Smooth muscle cell (in vitro differentiated cells): ENCODE data around the gene TOP3A. TPM values are rescaled to one million over a fixed set of nuclear protein-coding genes. Genes with fewer than 3 reads are reported as not detected.

Experiments
- DNase-seq: peaks from one replicate; lab custom pipeline; 2025; ENCODE audit not compliant: unreplicated experiment; lab: John Stamatoyannopoulos, UW
- H2AFZ ChIP-seq: fragments of 200-600 bp; sonication (generic); 2 replicates; pipeline ENCODE4 v1.6.0; 2016; ENCODE audit warnings: antibody characterized with exemption, low read depth, mild to moderate bottlenecking
- H3F3A ChIP-seq: fragments of 200-600 bp; sonication (generic); 2 replicates; pipeline ENCODE4 v1.6.0; 2017; ENCODE audit warnings: antibody characterized with exemption, low read depth
- H3K27ac ChIP-seq: fragments of 200-600 bp; sonication (generic); 2 replicates; pipeline ENCODE4 v1.5.1; 2016; ENCODE audit warnings: low read depth, mild to moderate bottlenecking
- H3K27me3 ChIP-seq: fragments of 200-600 bp; sonication (generic); 2 replicates; pipeline ENCODE4 v1.6.1; 2016; ENCODE audit warnings: low read depth, mild to moderate bottlenecking
- H3K36me3 ChIP-seq: fragments of 200-600 bp; sonication (generic); 2 replicates; pipeline ENCODE4 v1.5.1; 2016; ENCODE audit warnings: low read depth
- H3K4me1 ChIP-seq: fragments of 200-600 bp; sonication (generic); 2 replicates; pipeline ENCODE4 v1.5.1; 2016; ENCODE audit warnings: low read depth
- H3K4me2 ChIP-seq: fragments of 200-600 bp; sonication (generic); 2 replicates; pipeline ENCODE4 v1.6.0; 2016; ENCODE audit warnings: mild to moderate bottlenecking
- H3K4me3 ChIP-seq: fragments of 200-600 bp; sonication (generic); 2 replicates; pipeline ENCODE4 v1.5.1; 2016; ENCODE audit warnings: mild to moderate bottlenecking
- H3K79me2 ChIP-seq: fragments of 200-600 bp; sonication (generic); 2 replicates; pipeline ENCODE4 v1.6.0; 2016; ENCODE audit warnings: low read depth, mild to moderate bottlenecking
- H3K9ac ChIP-seq: fragments of 200-600 bp; sonication (generic); 2 replicates; pipeline ENCODE4 v1.6.0; 2016; ENCODE audit warnings: low read depth
- H3K9me3 ChIP-seq: fragments of 200-600 bp; sonication (generic); replicated peaks from 2 replicates; pipeline ENCODE4 v1.5.1; 2016; ENCODE audit warnings: low read depth
- H4K20me1 ChIP-seq: fragments of 200-600 bp; sonication (generic); 2 replicates; pipeline ENCODE4 v1.6.0; 2016; ENCODE audit warnings: low read depth
- WGBS: methylation state at CpG from one replicate; pipeline ENCODE4 v1.1.7; 2016; ENCODE audit warnings: low lambda C conversion rate; 5-methylcytosine and 5-hydroxymethylcytosine counted together
- polyA plus RNA-seq: library from polyadenylated mRNA; unstranded; fragments of >200 nt; fragmentation: Nextera tagmentation; extraction: Ambion mirVana; gene quantifications from 2 replicates; pipeline ENCODE4 v1.2.1, GENCODE V29; 2016
- total RNA-seq: library from RNA; depleted of rRNA; stranded (reverse); fragments of >200 nt; gene quantifications from 2 replicates; pipeline ENCODE4 v1.2.3, GENCODE V29; 2014
- TF ChIP-seq, protein P1 (sequence below): fragments of 200-600 bp; sonication (generic); IDR thresholded peaks from 2 replicates; pipeline ENCODE4 v1.5.1; 2017; ENCODE audit warnings: borderline replicate concordance, mild to moderate bottlenecking, antibody characterized with exemption; ENCODE audit not compliant: insufficient read depth, poor library complexity, severe bottlenecking

Gene TOP3A
- total and polyA plus RNA-seq, 2 experiments from 2014 or later = 14.6 to 40.9 TPM

- Histone ChIP-seq H4K20me1 (peaks cover 67% of the 10 kb centered on the region), H3K27me3 (no peaks in the 10 kb centered on the region), H3K36me3 (no peaks in the 10 kb centered on the region), H3F3A (peaks cover 11% of the 10 kb centered on the region), H3K9ac (no peak overlapping the region), H3K79me2 (peaks cover 4% of the 10 kb centered on the region), H3K4me3 (no peak overlapping the region), H2AFZ (no peak overlapping the region), H3K4me2 (no peak overlapping the region), H3K27ac (no peak overlapping the region), H3K9me3 (no peaks in the 10 kb centered on the region), H3K4me1 (no peaks in the 10 kb centered on the region)
- no peak for DNase-seq
- TF ChIP-seq, protein P1, sequence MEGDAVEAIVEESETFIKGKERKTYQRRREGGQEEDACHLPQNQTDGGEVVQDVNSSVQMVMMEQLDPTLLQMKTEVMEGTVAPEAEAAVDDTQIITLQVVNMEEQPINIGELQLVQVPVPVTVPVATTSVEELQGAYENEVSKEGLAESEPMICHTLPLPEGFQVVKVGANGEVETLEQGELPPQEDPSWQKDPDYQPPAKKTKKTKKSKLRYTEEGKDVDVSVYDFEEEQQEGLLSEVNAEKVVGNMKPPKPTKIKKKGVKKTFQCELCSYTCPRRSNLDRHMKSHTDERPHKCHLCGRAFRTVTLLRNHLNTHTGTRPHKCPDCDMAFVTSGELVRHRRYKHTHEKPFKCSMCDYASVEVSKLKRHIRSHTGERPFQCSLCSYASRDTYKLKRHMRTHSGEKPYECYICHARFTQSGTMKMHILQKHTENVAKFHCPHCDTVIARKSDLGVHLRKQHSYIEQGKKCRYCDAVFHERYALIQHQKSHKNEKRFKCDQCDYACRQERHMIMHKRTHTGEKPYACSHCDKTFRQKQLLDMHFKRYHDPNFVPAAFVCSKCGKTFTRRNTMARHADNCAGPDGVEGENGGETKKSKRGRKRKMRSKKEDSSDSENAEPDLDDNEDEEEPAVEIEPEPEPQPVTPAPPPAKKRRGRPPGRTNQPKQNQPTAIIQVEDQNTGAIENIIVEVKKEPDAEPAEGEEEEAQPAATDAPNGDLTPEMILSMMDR = no peak
- WGBS = 96% methylated on average over 11 of the region's 15 CpGs
Measured at GRCh38 chr17:18251204-18251603, 63.6 kb downstream of the TOP3A start.

DNA sequence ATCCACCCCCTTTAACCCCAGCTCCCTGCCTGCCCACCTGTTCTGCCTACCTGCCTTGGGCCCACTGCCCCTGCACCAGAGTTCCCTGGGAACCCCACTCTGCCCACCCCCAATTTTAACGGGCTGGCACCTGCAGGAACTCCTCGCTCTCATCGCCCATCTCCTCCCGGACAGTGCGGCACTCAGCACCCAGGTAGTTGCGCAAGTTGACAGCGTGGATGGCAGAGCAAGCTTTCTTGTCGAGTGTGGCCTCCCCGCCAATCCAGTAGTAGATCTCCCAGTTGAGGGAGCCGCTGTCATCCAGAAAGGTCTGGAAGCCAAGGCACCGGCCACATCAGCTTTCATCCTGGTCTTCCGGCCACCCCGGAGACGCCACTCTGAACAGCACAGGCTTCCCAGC lies 64.1 kb downstream of the TOP3A start:
- no peaks in the 10 kb centered on the region for H3K27me3 ChIP-seq
- H2AFZ ChIP-seq = no peak overlapping the region
- H3K4me3 ChIP-seq = no peak overlapping the region
- H3F3A ChIP-seq = peaks cover 11% of the 10 kb centered on the region
- H3K9ac ChIP-seq = no peak overlapping the region
- H3K36me3 ChIP-seq = no peaks in the 10 kb centered on the region
- no peaks in the 10 kb centered on the region for H3K4me1 ChIP-seq
- no peak overlapping the region for H3K27ac ChIP-seq
- DNase-seq = no peak
- peaks cover 67% of the 10 kb centered on the region for H4K20me1 ChIP-seq
- H3K4me2 ChIP-seq = no peak overlapping the region
- 96% methylated on average over 14 of the region's 14 CpGs for WGBS
- TF ChIP-seq, protein P1 = no peak
- no peaks in the 10 kb centered on the region for H3K79me2 ChIP-seq
- H3K9me3 ChIP-seq = no peaks in the 10 kb centered on the region

- H3K4me3 ChIP-seq = no peak overlapping the region
- no peaks in the 10 kb centered on the region for H3K27me3 ChIP-seq
- H3K36me3 ChIP-seq = no peaks in the 10 kb centered on the region
- H3K9ac ChIP-seq = no peak overlapping the region
- H4K20me1 ChIP-seq = peaks cover 66% of the 10 kb centered on the region
- DNase-seq = no peak
- no peak overlapping the region for H3K27ac ChIP-seq
- no peak overlapping the region for H3K4me2 ChIP-seq
- no peak overlapping the region for H2AFZ ChIP-seq
- TF ChIP-seq, protein P1 = no peak
- no peaks in the 10 kb centered on the region for H3K79me2 ChIP-seq
- H3K9me3 ChIP-seq = no peaks in the 10 kb centered on the region
- WGBS = 95% methylated on average over 9 of the region's 9 CpGs
- no peaks in the 10 kb centered on the region for H3K4me1 ChIP-seq
- peaks cover 11% of the 10 kb centered on the region for H3F3A ChIP-seq
Measured at GRCh38 chr17:18250259-18250658, 64.5 kb downstream of the TOP3A start.

DNA sequence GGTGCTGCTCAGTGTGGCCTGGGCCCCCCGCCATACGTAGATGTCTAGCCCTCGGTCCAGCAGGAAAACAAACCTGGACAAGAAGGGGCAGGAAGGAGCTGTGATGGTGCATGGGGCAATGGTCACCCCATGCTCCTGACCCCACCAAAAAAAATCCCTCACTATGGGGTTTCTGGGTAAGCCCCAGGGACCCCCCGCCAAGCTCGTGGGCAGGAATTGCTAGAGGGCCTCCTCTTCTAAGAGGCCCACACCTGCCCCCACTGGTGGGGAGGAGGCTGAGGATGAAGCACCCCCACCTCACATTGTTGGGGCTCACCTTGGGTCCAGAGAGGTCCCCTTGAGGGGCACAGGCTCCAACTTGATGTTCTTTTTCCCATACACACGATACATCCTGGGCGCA lies 66.0 kb downstream of the TOP3A start:
- Histone ChIP-seq H3K36me3 (no peaks in the 10 kb centered on the region), H3K27ac (no peak overlapping the region), H3K4me2 (no peak overlapping the region), H3K4me1 (no peaks in the 10 kb centered on the region), H4K20me1 (peaks cover 51% of the 10 kb centered on the region), H3K79me2 (no peaks in the 10 kb centered on the region), H3F3A (peaks cover 11% of the 10 kb centered on the region), H3K9ac (no peak overlapping the region), H2AFZ (no peak overlapping the region), H3K9me3 (no peaks in the 10 kb centered on the region), H3K27me3 (no peaks in the 10 kb centered on the region), H3K4me3 (no peak overlapping the region)
- DNase-seq = no peak
- TF ChIP-seq, protein P1 = no peak
- WGBS = 98% methylated on average over 7 of the region's 7 CpGs
